IMR-90 (cell line): ENCODE results near the gene SGSH. TPM values are rescaled to one million over a fixed set of nuclear protein-coding genes. Genes with fewer than 3 reads are reported as not detected.

ENCODE experiments used
- ATAC-seq: fragments of 200-7000 bp; cut with Tn5 transposase; 2 replicates; pipeline ENCODE4 v1.9.1; 2020; ENCODE audit warnings: low read depth, mild to moderate bottlenecking, moderate library complexity
- BruUV-seq: library from RNA; stranded (reverse); fragments of 400-500 nt; replicated peaks from 2 replicates; lab custom pipeline; 2021; lab: Mats Ljungman, UMichigan
- CTCF ChIA-PET: fragments of 300-600 bp; formaldehyde crosslinking; extraction: SDS; loops from one replicate; lab custom pipeline; 2021; ENCODE audit warnings: antibody characterized with exemption; lab: Yijun Ruan, JAX
- POLR2A ChIA-PET: fragments of 300-600 bp; sonication (Branson Sonifier 250); formaldehyde crosslinking; loops from one replicate; lab custom pipeline; 2022; ENCODE audit warnings: antibody characterized with exemption; ENCODE audit not compliant: unreplicated experiment; lab: Charles Lee
- DNase-seq: peaks from one replicate; pipeline ENCODE4 v3.0.0; 2013
- H2AFZ ChIP-seq: replicated peaks from 2 replicates; pipeline ENCODE3; 2013; ENCODE audit warnings: low read length, mild to moderate bottlenecking; ENCODE audit not compliant: poor library complexity
- H2AK5ac ChIP-seq: 2 replicates; pipeline ENCODE4 v1.6.1; 2013; ENCODE audit warnings: low read depth, low read length, inconsistent platforms
- H2AK9ac ChIP-seq: replicated peaks from 2 replicates; pipeline ENCODE3; 2013; ENCODE audit warnings: mild to moderate bottlenecking, low read depth, low read length, moderate library complexity; ENCODE audit not compliant: poor library complexity
- H2BK120ac ChIP-seq: 2 replicates; pipeline ENCODE4 v1.6.1; 2013; ENCODE audit warnings: low read depth, low read length, inconsistent platforms
- H2BK15ac ChIP-seq: 3 replicates; pipeline ENCODE4 v1.6.1; 2013; ENCODE audit warnings: low read depth, low read length, inconsistent platforms
- H2BK20ac ChIP-seq: 2 replicates; pipeline ENCODE4 v1.6.1; 2013; ENCODE audit warnings: low read depth, mild to moderate bottlenecking, inconsistent platforms, low read length, moderate library complexity
- H2BK5ac ChIP-seq: 2 replicates; pipeline ENCODE4 v1.6.1; 2013; ENCODE audit warnings: mild to moderate bottlenecking, low read depth, low read length, inconsistent platforms; ENCODE audit not compliant: poor library complexity, severe bottlenecking
- H3K14ac ChIP-seq: replicated peaks from 2 replicates; pipeline ENCODE4 v1.6.1; 2013; ENCODE audit warnings: low read depth, low read length, inconsistent platforms
- H3K18ac ChIP-seq: 2 replicates; pipeline ENCODE4 v1.6.1; 2013; ENCODE audit warnings: low read depth, low read length, control low read depth
- H3K23ac ChIP-seq: 2 replicates; pipeline ENCODE4 v1.6.1; 2013; ENCODE audit warnings: low read depth, low read length, inconsistent platforms
- H3K27ac ChIP-seq: 2 replicates; pipeline ENCODE4 v1.5.1; 2013; ENCODE audit warnings: mild to moderate bottlenecking, control low read depth, low read length; ENCODE audit not compliant: insufficient read depth
- H3K27me3 ChIP-seq: 2 replicates; pipeline ENCODE4 v1.6.1; 2013; ENCODE audit warnings: low read length; ENCODE audit not compliant: control insufficient read depth, insufficient read depth
- H3K36me3 ChIP-seq: 2 replicates; pipeline ENCODE4 v1.6.1; 2013; ENCODE audit warnings: low read length, mixed read lengths; ENCODE audit not compliant: control insufficient read depth, insufficient read depth
- H3K4ac ChIP-seq: 2 replicates; pipeline ENCODE4 v1.6.1; 2013; ENCODE audit warnings: low read depth, low read length, inconsistent platforms
- H3K4me1 ChIP-seq: 2 replicates; pipeline ENCODE4 v1.6.1; 2013; ENCODE audit warnings: low read length, mixed read lengths; ENCODE audit not compliant: control insufficient read depth, insufficient read depth
- H3K4me2 ChIP-seq: 2 replicates; pipeline ENCODE4 v1.6.1; 2013; ENCODE audit warnings: low read depth, mild to moderate bottlenecking, control low read depth, low read length, moderate library complexity
- H3K4me3 ChIP-seq: 2 replicates; pipeline ENCODE4 v1.5.1; 2013; ENCODE audit warnings: low read depth, mild to moderate bottlenecking, control low read depth, low read length, moderate library complexity; ENCODE audit not compliant: insufficient read depth
- H3K56ac ChIP-seq: 2 replicates; pipeline ENCODE4 v1.6.1; 2013; ENCODE audit warnings: low read length, inconsistent platforms; ENCODE audit not compliant: insufficient read depth; ENCODE audit errors: extremely low read depth
- H3K79me1 ChIP-seq, 2 experiments: 2 replicates each; pipeline ENCODE4 v1.6.1; 2013; ENCODE audit warnings: low read length in 2 of 2, inconsistent platforms in 1 of 2, low read depth in 1 of 2
- H3K9ac ChIP-seq: 2 replicates; pipeline ENCODE4 v1.6.1; 2013; ENCODE audit warnings: low read depth, low read length, control low read depth
- H3K9me1 ChIP-seq: 2 replicates; pipeline ENCODE4 v1.6.1; 2013; ENCODE audit warnings: low read length, inconsistent platforms; ENCODE audit not compliant: insufficient read depth
- H3K9me3 ChIP-seq: 2 replicates; pipeline ENCODE4 v1.6.1; 2013; ENCODE audit warnings: low read length; ENCODE audit not compliant: control insufficient read depth, insufficient read depth
- H4K20me1 ChIP-seq: 2 replicates; pipeline ENCODE4 v1.6.1; 2013; ENCODE audit warnings: low read length, inconsistent platforms; ENCODE audit not compliant: insufficient read depth
- H4K5ac ChIP-seq: 2 replicates; pipeline ENCODE4 v1.6.1; 2013; ENCODE audit warnings: mild to moderate bottlenecking, low read depth, low read length, control low read depth
- H4K8ac ChIP-seq, 2 experiments: 2 replicates each; pipeline ENCODE4 v1.6.1; 2013; ENCODE audit warnings: low read depth in 2 of 2, low read length in 2 of 2, control low read depth in 1 of 2, inconsistent platforms in 1 of 2
- H4K91ac ChIP-seq: 2 replicates; pipeline ENCODE4 v1.6.1; 2013; ENCODE audit warnings: low read depth, low read length, inconsistent platforms; ENCODE audit not compliant: insufficient read depth
- BHLHE40 ChIP-seq: fragments of 150-350 bp; IDR thresholded peaks from 2 replicates; pipeline ENCODE4 v1.6.1; 2016; ENCODE audit warnings: mild to moderate bottlenecking, low read depth, low read length
- CEBPB ChIP-seq: IDR thresholded peaks from 2 replicates; pipeline ENCODE4 v1.6.1; 2012; ENCODE audit warnings: low read depth, low read length, improper control_type of control experiment
- CHD1 ChIP-seq: IDR thresholded peaks from 2 replicates; pipeline ENCODE4 v1.6.1; 2012; ENCODE audit warnings: low read depth, low read length, improper control_type of control experiment
- FOS ChIP-seq: fragments of 150-350 bp; IDR thresholded peaks from 2 replicates; pipeline ENCODE4 v1.6.1; 2016; ENCODE audit warnings: low read depth, low read length
- MAFK ChIP-seq: IDR thresholded peaks from 2 replicates; pipeline ENCODE4 v1.6.1; 2012; ENCODE audit warnings: low read depth, low read length, improper control_type of control experiment
- MAZ ChIP-seq: IDR thresholded peaks from 2 replicates; pipeline ENCODE4 v1.6.1; 2012; ENCODE audit warnings: low read depth, mild to moderate bottlenecking, low read length, improper control_type of control experiment, moderate library complexity, borderline replicate concordance
- MXI1 ChIP-seq: IDR thresholded peaks from 2 replicates; pipeline ENCODE4 v1.6.1; 2012; ENCODE audit warnings: low read depth, mild to moderate bottlenecking, low read length, moderate library complexity, borderline replicate concordance
- NFE2L2 ChIP-seq: fragments of 150-350 bp; IDR thresholded peaks from 2 replicates; pipeline ENCODE4 v1.6.1; 2016; ENCODE audit warnings: low read depth, mild to moderate bottlenecking, low read length
- POLR2A ChIP-seq: IDR thresholded peaks from 2 replicates; pipeline ENCODE4 v1.6.1; 2012; ENCODE audit warnings: mild to moderate bottlenecking, low read depth, low read length
- RFX5 ChIP-seq: IDR thresholded peaks from 2 replicates; pipeline ENCODE4 v1.8.0; 2012; ENCODE audit warnings: low read depth, mild to moderate bottlenecking, low read length, moderate library complexity
- SMC3 ChIP-seq: fragments of 150-350 bp; IDR thresholded peaks from 2 replicates; pipeline ENCODE4 v1.6.1; 2016; ENCODE audit warnings: low read depth, mild to moderate bottlenecking, antibody characterized with exemption, low read length, moderate library complexity
- USF2 ChIP-seq: fragments of 150-350 bp; IDR thresholded peaks from 2 replicates; pipeline ENCODE4 v1.6.1; 2017; ENCODE audit warnings: mild to moderate bottlenecking, antibody characterized with exemption, low read length, low read depth
- WGBS, 2 experiments: methylation state at CpG; one replicate each; pipeline versions ENCODE4 v1.1.5 to v1.1.7; 2013; ENCODE audit warnings: missing lambda C conversion rate in 2 of 2; ENCODE audit not compliant: insufficient read length in 1 of 2; ENCODE audit errors: extremely low coverage in 2 of 2; 5-methylcytosine and 5-hydroxymethylcytosine counted together
- dilution Hi-C: fragments of 300-500 bp; cut with HindIII; formaldehyde crosslinking; loops from one replicate; pipeline ENCODE4 v1.14.3; 2018; ENCODE audit warnings: low sequenced_read_pairs; ENCODE audit not compliant: unreplicated experiment
- in situ Hi-C: fragments of 300-500 bp; cut with MboI; formaldehyde crosslinking; loops from 3 replicates; pipeline ENCODE4 v1.14.3; 2019; ENCODE audit warnings: low sequenced_read_pairs, inconsistent platforms, mixed read lengths
- intact Hi-C: fragments of 100-400 bp; cut with micrococcal nuclease; formaldehyde crosslinking; loops from 2 replicates; pipeline ENCODE4 v1.10.0; 2022
- polyA plus RNA-seq, 3 experiments: library from polyadenylated mRNA; depleted of rRNA; stranded (reverse); fragments of >200 nt; gene quantifications; 2 replicates each; pipeline ENCODE4 v1.2.3, GENCODE V29; 2012; ENCODE audit warnings: low replicate concordance in 1 of 3
- total RNA-seq: library from RNA; depleted of rRNA; stranded (reverse); fragments of >200 nt; gene quantifications from 2 replicates; pipeline ENCODE4 v1.2.3, GENCODE V29; 2012
- TF ChIP-seq, protein P1 (sequence below): fragments of 150-350 bp; IDR thresholded peaks from 2 replicates; pipeline ENCODE4 v1.6.1; 2016; ENCODE audit warnings: low read depth, mild to moderate bottlenecking, low read length, moderate library complexity, borderline replicate concordance

The SGSH gene
- total and polyA plus RNA-seq, 2 of the 4 experiments (the other 2 are of a cell fraction) = 3.0 to 41.5 TPM

DNA sequence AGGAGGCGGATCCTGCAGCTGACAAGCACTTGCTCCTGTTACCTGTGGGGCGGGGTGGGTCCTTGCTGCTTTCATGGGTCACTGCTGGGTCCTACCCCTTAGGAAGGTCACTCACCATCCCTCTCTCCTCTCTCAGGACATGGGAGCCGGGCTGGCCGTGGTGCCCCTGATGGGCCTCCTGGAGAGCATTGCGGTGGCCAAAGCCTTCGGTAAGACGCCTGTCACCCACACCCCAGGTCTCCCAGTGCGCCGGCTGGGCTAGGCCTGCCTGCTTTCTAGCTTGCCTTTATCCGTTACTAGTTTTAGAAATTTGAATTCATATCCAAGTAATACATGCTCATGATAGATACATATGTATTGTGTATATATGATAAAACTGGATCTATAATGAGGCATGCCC is 17.3 kb upstream of the SGSH start:
- no peak overlapping the region for H3K9ac ChIP-seq
- H3K9me3 ChIP-seq = peaks cover 11% of the 10 kb centered on the region
- no peak overlapping the region for H3K27ac ChIP-seq
- H3K4me3 ChIP-seq = no peak overlapping the region
- no peak overlapping the region for H2BK20ac ChIP-seq
- no peak overlapping the region for H3K4ac ChIP-seq
- H4K20me1 ChIP-seq = no peaks in the 10 kb centered on the region
- H2BK15ac ChIP-seq = no peak overlapping the region
- H4K8ac ChIP-seq = no peak overlapping the region
- ATAC-seq (no peak), DNase-seq (no peak)
- dilution Hi-C loops (no loop called here), in situ Hi-C loops (no loop called here), intact Hi-C loops (no loop called here)
- no peak overlapping the region for H3K14ac ChIP-seq
- H3K23ac ChIP-seq = no peak overlapping the region
- ChIA-PET POLR2A (no interaction called here), CTCF (no interaction called here)
- no peak overlapping the region for H3K18ac ChIP-seq
- BruUV-seq = no TSS peak
- no peak overlapping the region for H2AK5ac ChIP-seq
- TF ChIP-seq RFX5 = no peak
- no peak for TF ChIP-seq CEBPB
- no peak for TF ChIP-seq MAZ
- no peak for TF ChIP-seq FOS
- no peak for TF ChIP-seq MAFK
- TF ChIP-seq MXI1 = no peak
- TF ChIP-seq CHD1 = no peak
- no peak for TF ChIP-seq POLR2A
- no peak for TF ChIP-seq SMC3
- no peak for TF ChIP-seq NFE2L2
- TF ChIP-seq, protein P1, sequence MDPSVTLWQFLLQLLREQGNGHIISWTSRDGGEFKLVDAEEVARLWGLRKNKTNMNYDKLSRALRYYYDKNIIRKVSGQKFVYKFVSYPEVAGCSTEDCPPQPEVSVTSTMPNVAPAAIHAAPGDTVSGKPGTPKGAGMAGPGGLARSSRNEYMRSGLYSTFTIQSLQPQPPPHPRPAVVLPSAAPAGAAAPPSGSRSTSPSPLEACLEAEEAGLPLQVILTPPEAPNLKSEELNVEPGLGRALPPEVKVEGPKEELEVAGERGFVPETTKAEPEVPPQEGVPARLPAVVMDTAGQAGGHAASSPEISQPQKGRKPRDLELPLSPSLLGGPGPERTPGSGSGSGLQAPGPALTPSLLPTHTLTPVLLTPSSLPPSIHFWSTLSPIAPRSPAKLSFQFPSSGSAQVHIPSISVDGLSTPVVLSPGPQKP = no peak
- no peak for TF ChIP-seq USF2
- no peak for TF ChIP-seq BHLHE40
- no peak overlapping the region for H3K4me2 ChIP-seq
- no peak overlapping the region for H2BK5ac ChIP-seq
- no peak overlapping the region for H2AK9ac ChIP-seq
- no peaks in the 10 kb centered on the region for H3K9me1 ChIP-seq
- H4K5ac ChIP-seq = no peak overlapping the region
- no peaks in the 10 kb centered on the region for H3K4me1 ChIP-seq
- H3K79me1 ChIP-seq = no peaks in the 10 kb centered on the region
- 100% methylated on average over 2 of the region's 10 CpGs; no CpG with 5 or more reads in 1 of the 2 experiments for WGBS, 2 experiments
- H3K56ac ChIP-seq = no peak overlapping the region
- H2BK120ac ChIP-seq = no peak overlapping the region
- H2AFZ ChIP-seq = no peak overlapping the region
- no peak overlapping the region for H4K91ac ChIP-seq
- H3K27me3 ChIP-seq = no peaks in the 10 kb centered on the region
- H3K36me3 ChIP-seq = peaks cover 52% of the 10 kb centered on the region
